NCI-H1092 (cell line): ENCODE measurements around the gene EIF3F.
"Not testable (repeated sequence)": the region's sequence is repeated elsewhere in the genome, so short reads cannot be mapped to it uniquely, and the experiment has no call there.

Experiments used
- DNase-seq: peaks from one replicate; lab custom pipeline; 2025; lab: John Stamatoyannopoulos, UW

Gene EIF3F

GRCh38 chr11:7986768-7987559 lies at the start of gene EIF3F:
EIF3F (plus strand) TSS chr11:7987337; CDS start chr11:7987353, 16 bp downstream.
- peak; percentile 99 for DNase-seq

- no peak for DNase-seq
These were observed 46.0 kb upstream of the EIF3F start for GRCh38 chr11:7941146-7941545.

- no peak for DNase-seq
These were observed 45.5 kb upstream of the EIF3F start, which contains the start of gene OR10A3 for GRCh38 chr11:7941608-7942007. OR10A3 (minus strand) TSS chr11:7941708; CDS start chr11:7939520, 2,188 bp downstream.

GRCh38 chr11:7944123-7944522 lies 43.0 kb upstream of the EIF3F start:
- DNase-seq, result no peak

GRCh38 chr11:7949934-7950333 lies 37.2 kb upstream of the EIF3F start:
- no peak for DNase-seq

GRCh38 chr11:7955191-7955590 lies 31.9 kb upstream of the EIF3F start:
- no peak for DNase-seq

GRCh38 chr11:7964261-7964660 lies 22.9 kb upstream of the EIF3F start:
- no peak for DNase-seq

GRCh38 chr11:7964873-7965272 lies 22.3 kb upstream of the EIF3F start:
- DNase-seq, result no peak

GRCh38 chr11:7965386-7965785 lies 21.8 kb upstream of the EIF3F start, which contains the start of gene NLRP10:
NLRP10 (minus strand) TSS chr11:7965447; CDS start chr11:7963495, 1,952 bp downstream.
- DNase-seq, result no peak

GRCh38 chr11:7967097-7967496 lies 20.0 kb upstream of the EIF3F start:
- DNase-seq, result no peak

GRCh38 chr11:7967826-7968225 lies 19.3 kb upstream of the EIF3F start:
- no peak for DNase-seq

GRCh38 chr11:7968686-7969085 lies 18.5 kb upstream of the EIF3F start:
- no peak for DNase-seq

GRCh38 chr11:7969756-7970646 lies 17.1 kb upstream of the EIF3F start:
- no peak for DNase-seq

- no peak for DNase-seq
These were observed 15.3 kb upstream of the EIF3F start for GRCh38 chr11:7971846-7972245.

GRCh38 chr11:7973011-7973410 lies 14.1 kb upstream of the EIF3F start:
- DNase-seq, result no peak

GRCh38 chr11:7974668-7975067 lies 12.5 kb upstream of the EIF3F start:
- no peak for DNase-seq

- no peak for DNase-seq
These were observed 9.8 kb upstream of the EIF3F start for GRCh38 chr11:7977232-7977917.

GRCh38 chr11:7981619-7982157 lies 5.4 kb upstream of the EIF3F start:
- DNase-seq, result no peak

GRCh38 chr11:7982582-7983119 lies 4.5 kb upstream of the EIF3F start:
- no peak for DNase-seq

GRCh38 chr11:7983832-7984590 lies 3.1 kb upstream of the EIF3F start:
- no peak for DNase-seq

- DNase-seq, result not testable (repeated sequence)
These were observed 385 bp downstream of the EIF3F start for GRCh38 chr11:7987560-7987883.
